ENCODE results near the gene FKBP3. TPM values are rescaled to one million over a fixed set of nuclear protein-coding genes. Genes with fewer than 3 reads are reported as not detected.
A peak's percentile ranks its signal among the peaks of the same experiment; 100 is the strongest.

The FKBP3 gene
- total RNA-seq, 1 donor from 2014 or later = 125 TPM

- no peaks in the 10 kb centered on the region for H3K9me3 Mint-ChIP-seq (ENCODE audit: low read depth)
- H3K4me3 Mint-ChIP-seq (ENCODE audit: low read depth) = no peak overlapping the region
- no peak overlapping the region for H3K27ac Mint-ChIP-seq
- no peaks in the 10 kb centered on the region for H3K27me3 Mint-ChIP-seq
- H3K4me1 Mint-ChIP-seq (ENCODE audit: low read depth) = peaks cover 21% of the 10 kb centered on the region
- DNase-seq (ENCODE audit: low spot score, unreplicated experiment) = no peak
- TF ChIP-seq, protein P1, sequence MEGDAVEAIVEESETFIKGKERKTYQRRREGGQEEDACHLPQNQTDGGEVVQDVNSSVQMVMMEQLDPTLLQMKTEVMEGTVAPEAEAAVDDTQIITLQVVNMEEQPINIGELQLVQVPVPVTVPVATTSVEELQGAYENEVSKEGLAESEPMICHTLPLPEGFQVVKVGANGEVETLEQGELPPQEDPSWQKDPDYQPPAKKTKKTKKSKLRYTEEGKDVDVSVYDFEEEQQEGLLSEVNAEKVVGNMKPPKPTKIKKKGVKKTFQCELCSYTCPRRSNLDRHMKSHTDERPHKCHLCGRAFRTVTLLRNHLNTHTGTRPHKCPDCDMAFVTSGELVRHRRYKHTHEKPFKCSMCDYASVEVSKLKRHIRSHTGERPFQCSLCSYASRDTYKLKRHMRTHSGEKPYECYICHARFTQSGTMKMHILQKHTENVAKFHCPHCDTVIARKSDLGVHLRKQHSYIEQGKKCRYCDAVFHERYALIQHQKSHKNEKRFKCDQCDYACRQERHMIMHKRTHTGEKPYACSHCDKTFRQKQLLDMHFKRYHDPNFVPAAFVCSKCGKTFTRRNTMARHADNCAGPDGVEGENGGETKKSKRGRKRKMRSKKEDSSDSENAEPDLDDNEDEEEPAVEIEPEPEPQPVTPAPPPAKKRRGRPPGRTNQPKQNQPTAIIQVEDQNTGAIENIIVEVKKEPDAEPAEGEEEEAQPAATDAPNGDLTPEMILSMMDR (IDR thresholded peaks at IDR 0.05; ENCODE audit: unreplicated experiment) = no peak
- peaks cover 6% of the 10 kb centered on the region for H3K36me3 Mint-ChIP-seq (ENCODE audit: insufficient read depth)
Measured at GRCh38 chr14:45140661-45141187, 6.4 kb upstream of the FKBP3 start.

DNA sequence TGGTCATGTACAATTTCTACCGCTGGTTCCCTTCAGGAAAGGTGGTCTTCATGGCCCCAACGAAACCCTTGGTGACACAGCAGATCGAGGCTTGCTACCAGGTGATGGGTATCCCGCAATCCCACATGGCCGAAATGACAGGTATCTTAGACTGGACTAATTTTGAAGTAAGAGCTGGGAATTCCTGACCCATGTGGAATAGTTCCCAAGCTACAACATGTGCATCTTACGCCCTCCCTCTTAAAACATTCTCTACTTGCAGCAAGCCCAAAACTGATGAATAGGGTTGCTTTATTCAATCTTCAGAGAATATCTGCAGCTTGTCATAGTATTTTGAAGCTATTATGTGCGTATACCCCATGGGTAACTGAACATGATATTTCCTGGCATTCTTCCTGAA, 2.1 kb upstream of the FKBP3 start:
- H3K9me3 Mint-ChIP-seq (ENCODE audit: low read depth) = no peaks in the 10 kb centered on the region
- peak overlapping the region; percentile 96 for H3K4me3 Mint-ChIP-seq (ENCODE audit: low read depth)
- TF ChIP-seq, protein P1 (IDR thresholded peaks at IDR 0.05; ENCODE audit: unreplicated experiment) = no peak
- peaks cover 27% of the 10 kb centered on the region for H3K4me1 Mint-ChIP-seq (ENCODE audit: low read depth)
- no peaks in the 10 kb centered on the region for H3K36me3 Mint-ChIP-seq (ENCODE audit: insufficient read depth)
- H3K27me3 Mint-ChIP-seq = no peaks in the 10 kb centered on the region
- no peak for DNase-seq (ENCODE audit: low spot score, unreplicated experiment)
- peak overlapping the region; percentile 99 for H3K27ac Mint-ChIP-seq

- H3K27ac Mint-ChIP-seq = peak within 1 kb of the TSS; percentile 99
- peaks cover 27% of the 10 kb centered on the region for H3K4me1 Mint-ChIP-seq (ENCODE audit: low read depth)
- no peaks in the 10 kb centered on the region for H3K36me3 Mint-ChIP-seq (ENCODE audit: insufficient read depth)
- TF ChIP-seq, protein P1 (IDR thresholded peaks at IDR 0.05; ENCODE audit: unreplicated experiment) = no peak
- no peaks in the 10 kb centered on the region for H3K27me3 Mint-ChIP-seq
- H3K4me3 Mint-ChIP-seq (ENCODE audit: low read depth) = peak within 1 kb of the TSS; percentile 96
- H3K9me3 Mint-ChIP-seq (ENCODE audit: low read depth) = no peaks in the 10 kb centered on the region
- peak; percentile 62 for DNase-seq (ENCODE audit: low spot score, unreplicated experiment)
Measured at GRCh38 chr14:45135659-45136395, 1.5 kb upstream of the FKBP3 start, which contains the start of gene FANCM. FANCM (plus strand) TSS chr14:45135930; CDS start chr14:45136032, 102 bp downstream.

DNA sequence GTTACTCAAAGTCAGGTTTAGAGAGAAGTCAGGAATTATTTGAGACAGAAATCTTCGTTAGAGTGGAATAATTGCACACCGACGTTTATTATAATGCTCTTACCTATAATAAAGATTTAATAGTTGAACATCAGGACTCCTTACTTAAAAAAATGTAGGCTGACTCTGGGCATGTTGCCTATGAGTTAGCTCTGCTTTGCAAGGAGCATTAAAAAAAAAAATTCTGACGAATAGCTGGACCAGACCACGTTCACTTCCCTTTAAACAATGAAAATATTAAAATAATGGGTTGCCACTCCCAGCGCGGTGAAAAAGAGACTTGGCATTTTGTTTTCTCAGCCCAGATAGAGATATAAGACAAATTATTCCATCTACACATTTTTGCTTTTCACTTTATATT, 875 bp upstream of the FKBP3 start:
- H3K4me3 Mint-ChIP-seq (ENCODE audit: low read depth) = peak overlapping the region; percentile 96
- DNase-seq (ENCODE audit: low spot score, unreplicated experiment) = no peak
- TF ChIP-seq, protein P1 (IDR thresholded peaks at IDR 0.05; ENCODE audit: unreplicated experiment) = no peak
- no peaks in the 10 kb centered on the region for H3K36me3 Mint-ChIP-seq (ENCODE audit: insufficient read depth)
- peak overlapping the region; percentile 99 for H3K27ac Mint-ChIP-seq
- peaks cover 27% of the 10 kb centered on the region for H3K4me1 Mint-ChIP-seq (ENCODE audit: low read depth)
- H3K27me3 Mint-ChIP-seq = no peaks in the 10 kb centered on the region
- H3K9me3 Mint-ChIP-seq (ENCODE audit: low read depth) = no peaks in the 10 kb centered on the region

GRCh38 chr14:45133683-45134050, 614 bp downstream of the FKBP3 start:
- H3K36me3 Mint-ChIP-seq (ENCODE audit: insufficient read depth) = no peaks in the 10 kb centered on the region

More at GRCh38 chr14:45133683-45134050, 614 bp downstream of the FKBP3 start:
- Mint-ChIP-seq H3K4me1 (ENCODE audit: low read depth) (peaks cover 25% of the 10 kb centered on the region), H3K4me3 (ENCODE audit: low read depth) (peak overlapping the region; percentile 96), H3K9me3 (ENCODE audit: low read depth) (no peaks in the 10 kb centered on the region), H3K27me3 (no peaks in the 10 kb centered on the region), H3K27ac (peak overlapping the region; percentile 99)
- TF ChIP-seq, protein P1 (IDR thresholded peaks at IDR 0.05; ENCODE audit: unreplicated experiment) = no peak
- no peak for DNase-seq (ENCODE audit: low spot score, unreplicated experiment)

All from progenitor cell of endocrine pancreas (in vitro differentiated cells).